Measurements from ENCODE around the gene GPR78. TPM values are rescaled to one million over a fixed set of nuclear protein-coding genes. Genes with fewer than 3 reads are reported as not detected.

The GPR78 gene
- total RNA-seq, 1 experiment from 2014 or later, result not detected

- no TSS peak for BruUV-seq (replicated peaks)
- H3K4me1 Mint-ChIP-seq (ENCODE audit: low read depth, unreplicated experiment), result no peaks in the 10 kb centered on the region
Measured at GRCh38 chr4:8589336-8589735, 9.1 kb downstream of the GPR78 start.

GRCh38 chr4:8589823-8590545 is 9.8 kb downstream of the GPR78 start:
- Mint-ChIP-seq H3K27me3 (ENCODE audit: unreplicated experiment) (peaks cover 77% of the 10 kb centered on the region), H3K27ac (ENCODE audit: unreplicated experiment) (no peak overlapping the region), H3K4me3 (ENCODE audit: low read depth, unreplicated experiment) (no peak overlapping the region), H3K9me3 (ENCODE audit: low read depth, unreplicated experiment) (no peaks in the 10 kb centered on the region), H3K36me3 (ENCODE audit: insufficient read depth, unreplicated experiment) (no peaks in the 10 kb centered on the region), H3K4me1 (ENCODE audit: low read depth, unreplicated experiment) (no peaks in the 10 kb centered on the region)
- BruUV-seq (replicated peaks), result no TSS peak
- TF ChIP-seq, protein P1, sequence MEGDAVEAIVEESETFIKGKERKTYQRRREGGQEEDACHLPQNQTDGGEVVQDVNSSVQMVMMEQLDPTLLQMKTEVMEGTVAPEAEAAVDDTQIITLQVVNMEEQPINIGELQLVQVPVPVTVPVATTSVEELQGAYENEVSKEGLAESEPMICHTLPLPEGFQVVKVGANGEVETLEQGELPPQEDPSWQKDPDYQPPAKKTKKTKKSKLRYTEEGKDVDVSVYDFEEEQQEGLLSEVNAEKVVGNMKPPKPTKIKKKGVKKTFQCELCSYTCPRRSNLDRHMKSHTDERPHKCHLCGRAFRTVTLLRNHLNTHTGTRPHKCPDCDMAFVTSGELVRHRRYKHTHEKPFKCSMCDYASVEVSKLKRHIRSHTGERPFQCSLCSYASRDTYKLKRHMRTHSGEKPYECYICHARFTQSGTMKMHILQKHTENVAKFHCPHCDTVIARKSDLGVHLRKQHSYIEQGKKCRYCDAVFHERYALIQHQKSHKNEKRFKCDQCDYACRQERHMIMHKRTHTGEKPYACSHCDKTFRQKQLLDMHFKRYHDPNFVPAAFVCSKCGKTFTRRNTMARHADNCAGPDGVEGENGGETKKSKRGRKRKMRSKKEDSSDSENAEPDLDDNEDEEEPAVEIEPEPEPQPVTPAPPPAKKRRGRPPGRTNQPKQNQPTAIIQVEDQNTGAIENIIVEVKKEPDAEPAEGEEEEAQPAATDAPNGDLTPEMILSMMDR (IDR thresholded peaks at IDR 0.05; ENCODE audit: unreplicated experiment), result no peak
- intact Hi-C loops (cut with micrococcal nuclease; ENCODE audit: unreplicated experiment), result loop anchor here (10.0 kb wide), 1 partner anchor 405 kb away; no protein-coding TSS in a partner anchor
- no peak for DNase-seq
- CTCF ChIA-PET, result no interaction called here

More at GRCh38 chr4:8589336-8589735, 9.1 kb downstream of the GPR78 start:
- CTCF ChIA-PET, result no interaction called here
- DNase-seq, result no peak
- TF ChIP-seq, protein P1 (IDR thresholded peaks at IDR 0.05; ENCODE audit: unreplicated experiment), result no peak
- Mint-ChIP-seq H3K36me3 (ENCODE audit: insufficient read depth, unreplicated experiment) (no peaks in the 10 kb centered on the region), H3K4me3 (ENCODE audit: low read depth, unreplicated experiment) (no peak overlapping the region), H3K27me3 (ENCODE audit: unreplicated experiment) (peaks cover 78% of the 10 kb centered on the region), H3K27ac (ENCODE audit: unreplicated experiment) (no peak overlapping the region), H3K9me3 (ENCODE audit: low read depth, unreplicated experiment) (no peaks in the 10 kb centered on the region)
- intact Hi-C loops (cut with micrococcal nuclease; ENCODE audit: unreplicated experiment), result loop anchor here (10.0 kb wide), 1 partner anchor 405 kb away; no protein-coding TSS in a partner anchor

DNA sequence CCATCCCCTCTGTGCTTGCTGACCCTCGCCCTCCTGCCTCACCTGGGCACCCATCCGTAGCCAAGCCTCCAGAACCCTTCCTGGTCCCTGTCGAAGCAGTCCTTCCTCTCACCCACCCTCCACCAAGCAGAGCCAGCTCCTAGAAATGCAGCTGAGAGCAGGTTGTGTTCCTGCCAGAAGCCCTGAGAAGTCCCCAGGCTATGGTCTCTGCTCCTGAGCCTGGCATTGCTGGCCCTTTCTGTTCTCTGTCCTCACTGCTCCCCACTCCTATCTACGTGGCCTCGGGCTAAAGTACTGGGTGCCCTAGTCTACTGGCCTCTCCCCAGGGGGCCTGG is 10.3 kb downstream of the GPR78 start:
- TF ChIP-seq, protein P1 (IDR thresholded peaks at IDR 0.05; ENCODE audit: unreplicated experiment), result no peak
- no peak overlapping the region for H3K27ac Mint-ChIP-seq (ENCODE audit: unreplicated experiment)
- H3K27me3 Mint-ChIP-seq (ENCODE audit: unreplicated experiment), result peaks cover 72% of the 10 kb centered on the region
- CTCF ChIA-PET, result no interaction called here
- H3K4me3 Mint-ChIP-seq (ENCODE audit: low read depth, unreplicated experiment), result no peak overlapping the region
- intact Hi-C loops (cut with micrococcal nuclease; ENCODE audit: unreplicated experiment), result no loop called here
- no peaks in the 10 kb centered on the region for H3K36me3 Mint-ChIP-seq (ENCODE audit: insufficient read depth, unreplicated experiment)
- H3K9me3 Mint-ChIP-seq (ENCODE audit: low read depth, unreplicated experiment), result no peaks in the 10 kb centered on the region
- H3K4me1 Mint-ChIP-seq (ENCODE audit: low read depth, unreplicated experiment), result no peaks in the 10 kb centered on the region
- no TSS peak for BruUV-seq (replicated peaks)
- DNase-seq, result no peak

DNA sequence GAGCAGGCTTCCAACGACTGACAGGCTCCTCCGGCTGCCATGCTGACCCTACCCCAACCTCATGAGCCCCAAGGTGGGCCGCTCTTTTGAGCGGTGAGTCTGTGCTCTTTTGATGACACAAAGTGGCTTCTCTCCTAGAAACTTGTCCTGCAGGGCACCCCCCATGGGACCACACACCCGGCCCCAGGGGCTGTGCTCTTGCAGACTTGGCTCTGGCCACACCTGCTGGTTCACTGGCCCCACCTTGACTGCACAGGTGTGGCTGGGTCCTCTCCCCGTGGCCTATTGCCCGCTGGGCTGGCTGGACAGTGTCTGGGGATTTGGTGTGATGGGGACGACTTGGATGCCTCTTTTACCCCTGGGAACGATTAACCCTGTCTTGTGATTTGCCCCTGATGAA is 10.9 kb downstream of the GPR78 start:
- BruUV-seq (replicated peaks), result no TSS peak
- TF ChIP-seq, protein P1 (IDR thresholded peaks at IDR 0.05; ENCODE audit: unreplicated experiment), result no peak
- CTCF ChIA-PET, result no interaction called here
- H3K36me3 Mint-ChIP-seq (ENCODE audit: insufficient read depth, unreplicated experiment), result no peaks in the 10 kb centered on the region
- no peak overlapping the region for H3K4me3 Mint-ChIP-seq (ENCODE audit: low read depth, unreplicated experiment)
- H3K9me3 Mint-ChIP-seq (ENCODE audit: low read depth, unreplicated experiment), result no peaks in the 10 kb centered on the region
- no peaks in the 10 kb centered on the region for H3K4me1 Mint-ChIP-seq (ENCODE audit: low read depth, unreplicated experiment)
- DNase-seq, result no peak
- H3K27me3 Mint-ChIP-seq (ENCODE audit: unreplicated experiment), result peaks cover 66% of the 10 kb centered on the region
- no peak overlapping the region for H3K27ac Mint-ChIP-seq (ENCODE audit: unreplicated experiment)
- intact Hi-C loops (cut with micrococcal nuclease; ENCODE audit: unreplicated experiment), result no loop called here

All from Calu3 (cell line).